Gastroesophageal sphincter (tissue), 4 donors: ENCODE data around the gene ZFHX3. TPM values are rescaled to one million over a fixed set of nuclear protein-coding genes. Genes with fewer than 3 reads are reported as not detected.

Experiments
- ATAC-seq: fragments of 150-250 bp; one replicate; pipeline ENCODE4 v1.9.1; 2016; ENCODE audit warnings: mild to moderate bottlenecking, moderate library complexity
- H3K27ac ChIP-seq, 4 donors: fragments of 200-600 bp; sonication (generic) in 3 of 4; 1 replicate in 3 of 4; 2 replicates in 1 of 4; pipeline ENCODE4 v1.5.1; 2016 to 2019
- H3K27me3 ChIP-seq: fragments of 200-600 bp; sonication (generic); one replicate; pipeline ENCODE4 v1.5.1; 2019
- H3K36me3 ChIP-seq, 2 donors: fragments of 200-600 bp; sonication (generic); one replicate each; pipeline ENCODE4 v1.5.1; 2019; ENCODE audit warnings: control low read depth in 1 of 2
- H3K4me1 ChIP-seq, 3 donors: fragments of 200-600 bp; sonication (generic); 1 replicate in 2 of 3; 2 replicates in 1 of 3; pipeline ENCODE4 v1.5.1; 2016 to 2019; ENCODE audit warnings: control low read depth in 2 of 3
- H3K4me3 ChIP-seq, 2 donors: fragments of 200-600 bp; sonication (generic); one replicate each; pipeline ENCODE4 v1.5.1; 2019; ENCODE audit warnings: mild to moderate bottlenecking in 1 of 2, moderate library complexity in 1 of 2
- H3K9me3 ChIP-seq, 3 donors: fragments of 200-600 bp; sonication (generic); one replicate each; pipeline ENCODE4 v1.5.1; 2017 to 2019; ENCODE audit warnings: control low read depth in 2 of 3
- EP300 ChIP-seq: sonication (generic); formaldehyde crosslinking; IDR thresholded peaks from one replicate; pipeline ENCODE4 v1.6.1; 2017; ENCODE audit warnings: antibody characterized with exemption, mild to moderate bottlenecking
- POLR2A ChIP-seq, 2 donors: fragments of 450-650 bp; IDR thresholded peaks; one replicate each; pipeline ENCODE4 v1.6.1; 2017; ENCODE audit warnings: antibody characterized with exemption in 2 of 2, mild to moderate bottlenecking in 2 of 2, moderate library complexity in 1 of 2
- POLR2AphosphoS5 ChIP-seq: sonication (generic); formaldehyde crosslinking; IDR thresholded peaks from one replicate; pipeline ENCODE4 v1.6.1; 2017; ENCODE audit warnings: antibody characterized with exemption
- WGBS, 2 donors: methylation state at CpG; one replicate each; pipeline ENCODE4 v1.1.5; 2018; ENCODE audit warnings: low coverage in 1 of 2; 5-methylcytosine and 5-hydroxymethylcytosine counted together
- total RNA-seq, 4 donors: library from RNA; depleted of rRNA; stranded (reverse); fragments of >200 nt; gene quantifications; one replicate each; pipeline ENCODE4 v1.1.0, GENCODE V29; 2016
- TF ChIP-seq, protein P1 (sequence below), 4 experiments: fragments of 200-600 bp in 2 of 4; fragments of 450-650 bp in 2 of 4; sonication (generic) in 1 of 4; IDR thresholded peaks; one replicate each; pipeline ENCODE4 v1.5.1; 2017 to 2019; ENCODE audit warnings: antibody characterized with exemption in 4 of 4, mild to moderate bottlenecking in 2 of 4, moderate library complexity in 2 of 4

Gene ZFHX3
- total RNA-seq, 4 donors from 2014 or later, result 24.0 to 47.1 (median 29.5) TPM

DNA sequence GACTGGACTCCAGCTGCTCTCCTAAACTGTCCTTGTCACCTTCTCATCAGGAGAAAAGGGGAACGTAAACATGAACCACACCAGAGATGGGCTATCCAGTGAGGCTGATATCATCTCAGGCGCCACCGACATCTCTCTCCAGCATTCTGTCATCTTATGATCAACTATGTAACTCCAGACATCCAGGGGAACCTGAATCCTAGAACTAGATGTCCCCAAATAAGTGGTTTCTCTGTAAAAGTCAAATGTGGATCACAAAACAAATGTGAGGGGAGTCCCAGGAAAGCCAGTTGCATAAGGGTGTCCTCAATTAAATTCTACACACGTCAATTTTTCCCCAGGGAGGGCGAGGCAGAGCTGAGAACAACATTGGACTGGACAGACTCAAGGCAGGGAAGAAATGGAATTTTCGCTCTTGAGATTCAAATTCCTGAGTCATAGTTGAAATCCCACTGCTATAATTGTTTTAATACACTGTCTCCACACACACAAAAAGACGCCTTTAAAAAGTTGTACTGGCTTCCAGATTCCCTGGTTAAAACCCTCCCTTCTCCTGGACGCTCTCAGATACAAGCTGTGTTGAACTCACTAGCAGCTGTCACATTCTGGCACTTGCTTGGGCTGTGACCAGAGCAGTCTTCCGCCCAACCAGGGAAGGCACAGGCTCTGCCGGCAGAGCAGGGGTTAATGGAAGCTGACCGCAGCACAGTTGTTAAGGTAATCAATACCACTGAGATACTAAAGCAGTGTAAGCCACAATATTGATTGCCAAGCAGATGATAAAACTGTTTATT, 62.6 kb downstream of the ZFHX3 start:
- WGBS, 2 donors, result 28 to 38% methylated on average over 7 to 9 of the region's 11 CpGs
- no peaks in the 10 kb centered on the region for H3K9me3 ChIP-seq
- no peaks in the 10 kb centered on the region for H3K27me3 ChIP-seq
- ATAC-seq, result peak; percentile 72
- peak overlapping the region in 1 of 2 donors; percentile 21 for H3K4me3 ChIP-seq
- H3K4me1 ChIP-seq, result peaks cover 3 to 74% (median 34%) of the 10 kb centered on the region in 3 donors
- peak; percentile 59 for TF ChIP-seq EP300
- no peak for TF ChIP-seq POLR2A (IDR thresholded peaks at IDR 0.05)
- TF ChIP-seq, protein P1, sequence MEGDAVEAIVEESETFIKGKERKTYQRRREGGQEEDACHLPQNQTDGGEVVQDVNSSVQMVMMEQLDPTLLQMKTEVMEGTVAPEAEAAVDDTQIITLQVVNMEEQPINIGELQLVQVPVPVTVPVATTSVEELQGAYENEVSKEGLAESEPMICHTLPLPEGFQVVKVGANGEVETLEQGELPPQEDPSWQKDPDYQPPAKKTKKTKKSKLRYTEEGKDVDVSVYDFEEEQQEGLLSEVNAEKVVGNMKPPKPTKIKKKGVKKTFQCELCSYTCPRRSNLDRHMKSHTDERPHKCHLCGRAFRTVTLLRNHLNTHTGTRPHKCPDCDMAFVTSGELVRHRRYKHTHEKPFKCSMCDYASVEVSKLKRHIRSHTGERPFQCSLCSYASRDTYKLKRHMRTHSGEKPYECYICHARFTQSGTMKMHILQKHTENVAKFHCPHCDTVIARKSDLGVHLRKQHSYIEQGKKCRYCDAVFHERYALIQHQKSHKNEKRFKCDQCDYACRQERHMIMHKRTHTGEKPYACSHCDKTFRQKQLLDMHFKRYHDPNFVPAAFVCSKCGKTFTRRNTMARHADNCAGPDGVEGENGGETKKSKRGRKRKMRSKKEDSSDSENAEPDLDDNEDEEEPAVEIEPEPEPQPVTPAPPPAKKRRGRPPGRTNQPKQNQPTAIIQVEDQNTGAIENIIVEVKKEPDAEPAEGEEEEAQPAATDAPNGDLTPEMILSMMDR (IDR thresholded peaks at IDR 0.05), result no peak
- peak; percentile 77 for TF ChIP-seq POLR2AphosphoS5
- no peaks in the 10 kb centered on the region for H3K36me3 ChIP-seq
- peak overlapping the region; percentile 60 to 87 (median 83) for H3K27ac ChIP-seq

DNA sequence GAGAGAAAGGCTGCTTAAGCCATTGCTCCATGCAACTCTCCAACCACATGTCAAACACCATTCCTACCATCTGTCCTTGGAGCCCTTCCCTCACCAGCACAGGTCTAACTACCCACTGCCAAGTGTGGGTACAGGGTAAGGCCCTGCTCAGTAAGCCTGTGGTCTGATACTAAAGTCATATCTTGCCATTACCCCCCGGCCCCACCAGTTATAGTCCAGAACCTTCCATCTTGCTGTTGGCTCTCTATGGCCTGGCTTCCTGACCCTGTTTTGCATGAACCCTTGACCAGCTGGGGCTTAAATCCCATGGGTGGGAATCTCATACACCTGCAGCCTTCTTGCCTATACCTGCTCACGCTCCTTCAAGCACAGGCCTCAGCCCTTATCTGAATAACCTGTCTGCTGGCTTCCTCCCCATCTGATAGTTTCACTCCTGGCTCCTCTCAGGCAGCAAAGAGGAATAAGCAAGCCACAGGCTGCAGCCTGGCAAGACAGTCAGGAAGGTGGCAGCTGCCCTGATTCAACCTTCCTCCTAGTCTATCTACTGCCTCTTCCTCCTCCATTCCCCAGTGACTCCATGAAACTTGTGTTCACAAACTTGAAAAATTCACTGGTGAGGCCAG, 64.1 kb downstream of the ZFHX3 start:
- no peak for TF ChIP-seq POLR2AphosphoS5
- TF ChIP-seq, protein P1 (IDR thresholded peaks at IDR 0.05), result no peak
- TF ChIP-seq EP300, result no peak
- TF ChIP-seq POLR2A (IDR thresholded peaks at IDR 0.05), result no peak
- Histone ChIP-seq H3K9me3 (no peaks in the 10 kb centered on the region), H3K27ac (peak overlapping the region in 3 of 4 donors; percentile 24 to 84 (median 43)), H3K4me1 (peaks cover 3 to 60% (median 25%) of the 10 kb centered on the region in 3 donors), H3K4me3 (no peak overlapping the region), H3K36me3 (no peaks in the 10 kb centered on the region), H3K27me3 (no peaks in the 10 kb centered on the region)
- no peak for ATAC-seq
- 100% methylated on average over 1 of the region's 2 CpGs; no CpG with 5 or more reads in 1 of the 2 donors for WGBS, 2 donors

GRCh38 chr16:72983241-72983640, 64.7 kb downstream of the ZFHX3 start:
- Histone ChIP-seq H3K36me3 (no peaks in the 10 kb centered on the region), H3K4me1 (peaks cover 3 to 60% (median 23%) of the 10 kb centered on the region in 3 donors), H3K27me3 (no peaks in the 10 kb centered on the region), H3K27ac (peak overlapping the region in 1 of 4 donors; percentile 84), H3K9me3 (no peaks in the 10 kb centered on the region), H3K4me3 (no peak overlapping the region)
- WGBS, 2 donors, result 67 to 87% methylated on average over 2 to 8 of the region's 9 CpGs
- no peak for TF ChIP-seq EP300
- TF ChIP-seq POLR2AphosphoS5, result no peak
- TF ChIP-seq POLR2A (IDR thresholded peaks at IDR 0.05), result no peak
- ATAC-seq, result no peak

DNA sequence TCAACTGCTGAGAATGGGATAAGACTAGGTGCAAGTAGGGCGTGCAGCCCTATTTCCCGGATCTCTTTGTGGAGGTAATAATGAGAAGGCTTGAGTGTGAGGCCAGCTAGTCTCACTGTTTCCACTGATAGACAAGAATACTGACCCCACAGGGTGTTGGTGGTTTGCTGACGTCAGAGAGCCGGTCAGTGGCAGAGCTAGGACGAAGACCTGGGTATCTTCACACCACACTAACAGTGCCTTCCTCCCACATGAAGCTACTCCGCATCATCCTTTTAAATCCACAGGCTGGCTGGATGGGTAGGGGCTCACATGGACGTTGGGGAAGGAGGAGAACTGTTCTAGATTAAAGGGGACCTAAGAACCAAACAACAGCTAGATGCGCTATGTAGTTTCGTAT, 68.0 kb downstream of the ZFHX3 start:
- Histone ChIP-seq H3K4me1 (peaks cover 0 to 41% (median 0%) of the 10 kb centered on the region in 3 donors), H3K9me3 (no peaks in the 10 kb centered on the region), H3K27me3 (no peaks in the 10 kb centered on the region), H3K4me3 (no peak overlapping the region), H3K27ac (no peak overlapping the region), H3K36me3 (no peaks in the 10 kb centered on the region)
- no peak for ATAC-seq
- 91 to 97% methylated on average over 7 of the region's 9 CpGs for WGBS, 2 donors
- TF ChIP-seq EP300, result no peak
- TF ChIP-seq, protein P1 (IDR thresholded peaks at IDR 0.05), result no peak
- no peak for TF ChIP-seq POLR2AphosphoS5
- no peak for TF ChIP-seq POLR2A (IDR thresholded peaks at IDR 0.05)

DNA sequence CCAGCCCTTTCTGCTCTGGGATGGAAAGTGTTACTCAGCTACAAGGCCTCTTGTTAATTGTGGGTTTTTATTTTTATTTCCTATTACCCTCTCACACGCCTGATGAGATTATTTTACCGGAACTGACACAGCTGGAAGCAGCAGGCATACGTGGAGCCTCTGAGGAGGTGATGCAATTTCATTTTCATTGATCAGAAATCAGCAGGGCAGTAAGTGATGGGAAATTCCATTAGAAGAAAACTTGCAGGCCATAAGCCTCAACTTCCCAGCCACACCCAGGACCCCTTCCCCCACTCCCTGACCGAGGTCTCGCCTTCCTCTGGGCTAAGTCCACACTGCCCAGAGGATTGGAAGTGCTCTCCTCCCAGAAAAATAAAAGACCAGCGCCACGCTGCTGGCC, 69.7 kb downstream of the ZFHX3 start:
- WGBS, 2 donors, result 74% methylated on average over 3 of the region's 7 CpGs; no CpG with 5 or more reads in 1 of the 2 donors
- Histone ChIP-seq H3K27ac (no peak overlapping the region), H3K4me1 (peaks cover 0 to 26% (median 0%) of the 10 kb centered on the region in 3 donors)

More for the DNA sequence above, 69.7 kb downstream of the ZFHX3 start:
- no peaks in the 10 kb centered on the region for H3K36me3 ChIP-seq
- H3K9me3 ChIP-seq, result no peaks in the 10 kb centered on the region
- no peaks in the 10 kb centered on the region for H3K27me3 ChIP-seq
- ATAC-seq, result peak; percentile 40
- no peak for TF ChIP-seq POLR2A (IDR thresholded peaks at IDR 0.05)
- no peak for TF ChIP-seq POLR2AphosphoS5
- TF ChIP-seq EP300, result no peak
- TF ChIP-seq, protein P1 (IDR thresholded peaks at IDR 0.05), result no peak
- H3K4me3 ChIP-seq, result no peak overlapping the region
